Astrocyte of the hippocampus (primary cell): Measurements from ENCODE around the gene TICRR.
"Not testable (repeated sequence)": the region's sequence is repeated elsewhere in the genome, so short reads cannot be mapped to it uniquely, and the experiment has no call there.

Source experiments
- DNase-seq: peaks from one replicate; pipeline ENCODE4 v3.0.0; 2011; ENCODE audit warnings: low read depth, low spot score

Gene TICRR

GRCh38 chr15:89566181-89566580, 9.1 kb upstream of the TICRR start:
- DNase-seq = no peak

GRCh38 chr15:89566621-89567294, 8.5 kb upstream of the TICRR start:
- DNase-seq = no peak

GRCh38 chr15:89569090-89569745, 6.1 kb upstream of the TICRR start:
- DNase-seq = no peak

- no peak for DNase-seq
These were observed 567 bp downstream of the TICRR start for GRCh38 chr15:89575656-89576416.

- DNase-seq = no peak
These were observed 1.1 kb downstream of the TICRR start for GRCh38 chr15:89576417-89576773.

- DNase-seq = no peak
These were observed 2.5 kb downstream of the TICRR start for GRCh38 chr15:89577776-89578115.

- no peak for DNase-seq
These were observed 2.9 kb downstream of the TICRR start for GRCh38 chr15:89578146-89578545.

GRCh38 chr15:89580747-89581146, 5.5 kb downstream of the TICRR start:
- not testable (repeated sequence) for DNase-seq

GRCh38 chr15:89586651-89587050, 11.4 kb downstream of the TICRR start:
- DNase-seq = no peak

- DNase-seq = peak; percentile 31
These were observed 12.7 kb downstream of the TICRR start for GRCh38 chr15:89587955-89588354.

GRCh38 chr15:89591834-89592233, 16.6 kb downstream of the TICRR start:
- DNase-seq = no peak

GRCh38 chr15:89593018-89593417, 17.7 kb downstream of the TICRR start:
- no peak for DNase-seq

- no peak for DNase-seq
These were observed 23.8 kb downstream of the TICRR start for GRCh38 chr15:89599021-89599420.

GRCh38 chr15:89611317-89611716, 36.0 kb downstream of the TICRR start:
- no peak for DNase-seq

GRCh38 chr15:89613031-89613430, 37.8 kb downstream of the TICRR start:
- DNase-seq = no peak

GRCh38 chr15:89614164-89614563, 38.9 kb downstream of the TICRR start:
- no peak for DNase-seq

GRCh38 chr15:89615135-89615534, 39.9 kb downstream of the TICRR start:
- no peak for DNase-seq

- no peak for DNase-seq
These were observed 41.0 kb downstream of the TICRR start for GRCh38 chr15:89616228-89616627.

- no peak for DNase-seq
These were observed 46.3 kb downstream of the TICRR start for GRCh38 chr15:89621547-89621946.

- DNase-seq = no peak
These were observed 47.9 kb downstream of the TICRR start for GRCh38 chr15:89623165-89623564.

- no peak for DNase-seq
These were observed 50.4 kb downstream of the TICRR start for GRCh38 chr15:89625716-89626115.

- no peak for DNase-seq
These were observed 52.1 kb downstream of the TICRR start for GRCh38 chr15:89627256-89627970.
